ENCODE measurements around the gene PDIA4. TPM values are rescaled to one million over a fixed set of nuclear protein-coding genes. Genes with fewer than 3 reads are reported as not detected.
A peak's percentile ranks its signal among the peaks of the same experiment; 100 is the strongest.

Gene PDIA4, protein sequence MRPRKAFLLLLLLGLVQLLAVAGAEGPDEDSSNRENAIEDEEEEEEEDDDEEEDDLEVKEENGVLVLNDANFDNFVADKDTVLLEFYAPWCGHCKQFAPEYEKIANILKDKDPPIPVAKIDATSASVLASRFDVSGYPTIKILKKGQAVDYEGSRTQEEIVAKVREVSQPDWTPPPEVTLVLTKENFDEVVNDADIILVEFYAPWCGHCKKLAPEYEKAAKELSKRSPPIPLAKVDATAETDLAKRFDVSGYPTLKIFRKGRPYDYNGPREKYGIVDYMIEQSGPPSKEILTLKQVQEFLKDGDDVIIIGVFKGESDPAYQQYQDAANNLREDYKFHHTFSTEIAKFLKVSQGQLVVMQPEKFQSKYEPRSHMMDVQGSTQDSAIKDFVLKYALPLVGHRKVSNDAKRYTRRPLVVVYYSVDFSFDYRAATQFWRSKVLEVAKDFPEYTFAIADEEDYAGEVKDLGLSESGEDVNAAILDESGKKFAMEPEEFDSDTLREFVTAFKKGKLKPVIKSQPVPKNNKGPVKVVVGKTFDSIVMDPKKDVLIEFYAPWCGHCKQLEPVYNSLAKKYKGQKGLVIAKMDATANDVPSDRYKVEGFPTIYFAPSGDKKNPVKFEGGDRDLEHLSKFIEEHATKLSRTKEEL
- polyA plus RNA-seq = 10 to 100 TPM; 21.0 to 37.9 TPM

DNA sequence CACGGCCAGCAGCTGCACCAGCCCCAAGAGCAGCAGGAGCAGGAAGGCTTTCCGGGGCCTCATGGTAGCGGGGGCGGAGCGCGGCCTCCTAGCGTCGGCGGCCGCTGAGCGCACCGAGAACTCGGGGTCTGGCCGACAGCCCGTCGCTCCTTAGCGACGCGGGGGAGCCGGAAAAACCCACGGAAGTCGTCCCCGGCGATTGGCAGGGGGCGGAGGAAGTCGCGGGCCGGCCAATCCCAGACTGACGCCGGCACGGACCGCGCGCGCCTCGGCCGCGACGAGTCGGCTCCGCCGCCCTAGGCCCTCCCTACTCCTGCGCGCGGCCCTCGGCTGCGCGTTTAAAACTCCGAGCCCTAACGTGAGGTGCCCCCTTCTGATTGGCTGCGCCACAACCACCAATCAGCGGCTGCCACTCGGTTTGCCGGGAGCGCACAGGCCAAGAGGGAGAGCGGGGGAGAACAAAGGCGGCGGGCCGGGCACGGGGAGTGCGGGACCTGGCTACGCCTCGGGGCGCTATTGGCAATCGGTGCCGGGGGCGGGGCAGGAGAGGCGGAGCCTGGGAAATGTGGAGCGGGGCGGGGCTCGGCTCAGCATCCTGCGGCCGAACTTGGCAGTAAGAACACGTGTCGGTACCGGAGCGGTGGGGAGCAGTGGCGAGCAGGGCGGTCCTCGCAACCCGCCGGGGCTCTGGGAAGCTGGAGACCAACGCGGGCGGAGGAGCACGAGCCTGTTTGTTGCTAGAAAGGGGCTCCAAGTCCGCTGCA is at the start of gene PDIA4:
Gene PDIA4, minus strand, starts transcription at position 160 of the 764 bp plus-strand sequence. Its CDS starts 97 bp downstream, at position 63.
- Histone ChIP-seq H3K27ac (ENCODE audit: low read depth in 2 of 2, low read length in 1 of 2) (peak within 1 kb of the TSS; percentile 88 to 94), H3K4me3 (ENCODE audit: low read depth in 1 of 2, low read length in 2 of 2) (peak within 1 kb of the TSS; percentile 84 to 85), H3K4me1 (ENCODE audit: control insufficient read depth in 2 of 2, insufficient read depth in 2 of 2, low read length in 1 of 2) (no peaks in the 10 kb centered on the region), H3K36me3 (ENCODE audit: control insufficient read depth in 2 of 2, insufficient read depth in 2 of 2, low read length in 1 of 2) (no peaks in the 10 kb centered on the region), H3K9me3 (ENCODE audit: control insufficient read depth in 2 of 2, insufficient read depth in 1 of 2, low read depth in 1 of 2, low read length in 1 of 2) (no peaks in the 10 kb centered on the region), H3K27me3 (ENCODE audit: control insufficient read depth in 1 of 2, insufficient read depth in 2 of 2, low read length in 2 of 2) (no peaks in the 10 kb centered on the region)
- WGBS, 2 donors = 0 to 1% methylated on average over 87 of the region's 87 CpGs

GRCh38 chr7:149077594-149077993 is 49.3 kb upstream of the PDIA4 start:
- Histone ChIP-seq H3K27ac (ENCODE audit: low read depth in 2 of 2, low read length in 1 of 2) (no peak overlapping the region), H3K27me3 (ENCODE audit: control insufficient read depth in 1 of 2, insufficient read depth in 2 of 2, low read length in 2 of 2) (no peaks in the 10 kb centered on the region), H3K36me3 (ENCODE audit: control insufficient read depth in 2 of 2, insufficient read depth in 2 of 2, low read length in 1 of 2) (peaks cover 2 to 5% of the 10 kb centered on the region in 2 donors), H3K9me3 (ENCODE audit: control insufficient read depth in 2 of 2, insufficient read depth in 1 of 2, low read depth in 1 of 2, low read length in 1 of 2) (no peaks in the 10 kb centered on the region), H3K4me1 (ENCODE audit: control insufficient read depth in 2 of 2, insufficient read depth in 2 of 2, low read length in 1 of 2) (peaks cover 0 to 2% of the 10 kb centered on the region in 2 donors), H3K4me3 (ENCODE audit: low read depth in 1 of 2, low read length in 2 of 2) (no peak overlapping the region)
- 87 to 89% methylated on average over 9 of the region's 9 CpGs for WGBS, 2 donors

DNA sequence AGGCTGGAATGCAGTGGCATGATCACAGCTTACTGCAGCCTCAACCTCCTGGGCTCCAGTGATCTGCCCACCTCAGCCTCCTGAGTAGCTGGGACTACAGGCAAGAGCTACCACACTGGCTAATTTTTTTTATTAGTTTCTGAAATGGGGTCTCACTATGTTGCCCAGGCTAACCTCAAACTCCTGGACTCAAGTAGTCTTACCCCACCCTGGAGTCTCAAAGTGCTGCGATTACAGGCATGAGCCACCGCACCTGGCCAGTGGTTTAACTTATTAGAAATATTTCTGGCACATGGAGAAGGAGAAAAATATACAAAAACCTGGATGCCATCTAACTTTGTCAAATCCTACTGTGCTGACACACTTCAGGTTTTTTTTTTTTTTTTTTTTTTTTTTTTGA is 47.0 kb upstream of the PDIA4 start:
- Histone ChIP-seq H3K27me3 (ENCODE audit: control insufficient read depth in 1 of 2, insufficient read depth in 2 of 2, low read length in 2 of 2) (no peaks in the 10 kb centered on the region), H3K36me3 (ENCODE audit: control insufficient read depth in 2 of 2, insufficient read depth in 2 of 2, low read length in 1 of 2) (peaks cover 12 to 23% of the 10 kb centered on the region in 2 donors), H3K4me1 (ENCODE audit: control insufficient read depth in 2 of 2, insufficient read depth in 2 of 2, low read length in 1 of 2) (peaks cover 0 to 4% of the 10 kb centered on the region in 2 donors), H3K4me3 (ENCODE audit: low read depth in 1 of 2, low read length in 2 of 2) (no peak overlapping the region), H3K9me3 (ENCODE audit: control insufficient read depth in 2 of 2, insufficient read depth in 1 of 2, low read depth in 1 of 2, low read length in 1 of 2) (no peaks in the 10 kb centered on the region), H3K27ac (ENCODE audit: low read depth in 2 of 2, low read length in 1 of 2) (peak overlapping the region in 1 of 2 donors; percentile 58)
- 83 to 100% methylated on average over 2 of the region's 2 CpGs for WGBS, 2 donors

DNA sequence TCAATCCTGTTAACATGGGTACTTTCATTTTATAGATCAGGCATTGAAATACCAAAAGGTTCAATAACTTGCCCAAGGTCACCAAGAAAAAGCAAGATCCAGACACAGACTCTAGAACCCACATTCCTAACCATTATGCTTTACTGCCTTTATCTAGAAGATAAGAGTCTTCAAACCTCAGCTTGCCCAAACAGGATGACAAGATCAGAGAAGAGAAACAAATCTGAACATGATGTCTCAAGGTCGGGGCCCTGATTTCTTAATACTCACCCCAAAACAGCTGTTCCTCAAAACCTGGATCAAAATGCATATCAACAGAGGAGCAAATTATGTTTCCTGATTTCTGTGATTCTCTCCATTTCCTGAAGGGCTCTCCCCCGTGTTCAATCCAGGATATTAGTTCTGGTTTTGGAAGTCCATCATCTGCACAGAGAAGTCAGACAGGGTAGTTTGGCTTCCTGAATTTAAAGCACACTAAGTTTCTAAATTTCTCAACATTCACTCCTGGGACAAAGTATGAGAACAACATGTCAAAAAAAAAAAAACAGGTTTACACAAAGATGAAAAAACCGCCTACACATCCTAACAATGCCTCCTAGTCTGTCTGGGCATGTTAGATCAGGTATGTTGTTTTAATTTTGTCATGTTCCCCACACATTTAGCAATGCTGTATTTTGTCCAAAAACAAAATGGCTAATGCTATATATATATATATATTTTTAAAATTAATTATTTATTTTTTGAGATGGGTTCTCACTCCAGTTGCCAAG is 46.0 kb upstream of the PDIA4 start:
- no peak overlapping the region for H3K4me3 ChIP-seq (ENCODE audit: low read depth in 1 of 2, low read length in 2 of 2)
- peaks cover 10 to 28% of the 10 kb centered on the region in 2 donors for H3K36me3 ChIP-seq (ENCODE audit: control insufficient read depth in 2 of 2, insufficient read depth in 2 of 2, low read length in 1 of 2)
- WGBS, 2 donors = 49 to 63% methylated on average over 3 of the region's 3 CpGs
- H3K4me1 ChIP-seq (ENCODE audit: control insufficient read depth in 2 of 2, insufficient read depth in 2 of 2, low read length in 1 of 2) = peaks cover 0 to 4% of the 10 kb centered on the region in 2 donors
- H3K27me3 ChIP-seq (ENCODE audit: control insufficient read depth in 1 of 2, insufficient read depth in 2 of 2, low read length in 2 of 2) = no peaks in the 10 kb centered on the region
- no peaks in the 10 kb centered on the region for H3K9me3 ChIP-seq (ENCODE audit: control insufficient read depth in 2 of 2, insufficient read depth in 1 of 2, low read depth in 1 of 2, low read length in 1 of 2)
- H3K27ac ChIP-seq (ENCODE audit: low read depth in 2 of 2, low read length in 1 of 2) = peak overlapping the region; percentile 44 to 64

GRCh38 chr7:149072438-149072775 is 44.1 kb upstream of the PDIA4 start:
- H3K9me3 ChIP-seq (ENCODE audit: control insufficient read depth in 2 of 2, insufficient read depth in 1 of 2, low read depth in 1 of 2, low read length in 1 of 2) = no peaks in the 10 kb centered on the region
- no peak overlapping the region for H3K27ac ChIP-seq (ENCODE audit: low read depth in 2 of 2, low read length in 1 of 2)
- H3K4me1 ChIP-seq (ENCODE audit: control insufficient read depth in 2 of 2, insufficient read depth in 2 of 2, low read length in 1 of 2) = peaks cover 0 to 4% of the 10 kb centered on the region in 2 donors
- no peaks in the 10 kb centered on the region for H3K27me3 ChIP-seq (ENCODE audit: control insufficient read depth in 1 of 2, insufficient read depth in 2 of 2, low read length in 2 of 2)
- 91 to 92% methylated on average over 4 of the region's 4 CpGs for WGBS, 2 donors
- peaks cover 10 to 28% of the 10 kb centered on the region in 2 donors for H3K36me3 ChIP-seq (ENCODE audit: control insufficient read depth in 2 of 2, insufficient read depth in 2 of 2, low read length in 1 of 2)
- H3K4me3 ChIP-seq (ENCODE audit: low read depth in 1 of 2, low read length in 2 of 2) = no peak overlapping the region

GRCh38 chr7:149071641-149072437 is 43.5 kb upstream of the PDIA4 start:
- Histone ChIP-seq H3K27ac (ENCODE audit: low read depth in 2 of 2, low read length in 1 of 2) (no peak overlapping the region), H3K36me3 (ENCODE audit: control insufficient read depth in 2 of 2, insufficient read depth in 2 of 2, low read length in 1 of 2) (peaks cover 10 to 28% of the 10 kb centered on the region in 2 donors), H3K27me3 (ENCODE audit: control insufficient read depth in 1 of 2, insufficient read depth in 2 of 2, low read length in 2 of 2) (no peaks in the 10 kb centered on the region), H3K4me1 (ENCODE audit: control insufficient read depth in 2 of 2, insufficient read depth in 2 of 2, low read length in 1 of 2) (peaks cover 0 to 4% of the 10 kb centered on the region in 2 donors), H3K4me3 (ENCODE audit: low read depth in 1 of 2, low read length in 2 of 2) (no peak overlapping the region), H3K9me3 (ENCODE audit: control insufficient read depth in 2 of 2, insufficient read depth in 1 of 2, low read depth in 1 of 2, low read length in 1 of 2) (no peaks in the 10 kb centered on the region)
- 77 to 82% methylated on average over 41 to 46 of the region's 46 CpGs for WGBS, 2 donors

DNA sequence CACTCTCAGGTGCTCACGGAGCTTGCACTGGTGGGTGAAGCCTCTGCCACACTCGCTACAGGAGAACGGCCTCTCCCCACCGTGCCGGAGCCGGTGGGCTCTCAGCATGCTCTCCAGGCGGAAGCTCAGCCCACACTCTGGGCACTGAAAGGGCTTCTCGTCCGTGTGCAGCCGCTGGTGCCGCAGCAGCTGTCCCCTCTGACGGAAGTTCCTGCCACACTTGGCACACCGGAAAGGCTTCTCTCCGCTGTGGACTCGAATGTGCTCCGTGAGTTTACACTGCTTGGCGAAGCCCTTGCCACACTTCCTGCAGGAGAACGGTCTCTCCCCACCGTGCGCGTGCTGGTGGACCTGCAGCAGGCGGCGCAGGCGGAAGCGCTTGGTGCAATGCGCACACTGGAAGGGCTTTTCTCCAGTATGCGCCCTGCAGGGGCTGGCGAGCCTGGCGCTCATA is 42.9 kb upstream of the PDIA4 start:
- Histone ChIP-seq H3K4me3 (ENCODE audit: low read depth in 1 of 2, low read length in 2 of 2) (no peak overlapping the region), H3K36me3 (ENCODE audit: control insufficient read depth in 2 of 2, insufficient read depth in 2 of 2, low read length in 1 of 2) (peaks cover 10 to 28% of the 10 kb centered on the region in 2 donors), H3K27ac (ENCODE audit: low read depth in 2 of 2, low read length in 1 of 2) (no peak overlapping the region), H3K27me3 (ENCODE audit: control insufficient read depth in 1 of 2, insufficient read depth in 2 of 2, low read length in 2 of 2) (no peaks in the 10 kb centered on the region), H3K4me1 (ENCODE audit: control insufficient read depth in 2 of 2, insufficient read depth in 2 of 2, low read length in 1 of 2) (peaks cover 0 to 4% of the 10 kb centered on the region in 2 donors), H3K9me3 (ENCODE audit: control insufficient read depth in 2 of 2, insufficient read depth in 1 of 2, low read depth in 1 of 2, low read length in 1 of 2) (no peaks in the 10 kb centered on the region)
- 95 to 97% methylated on average over 29 of the region's 29 CpGs for WGBS, 2 donors

- no peak overlapping the region for H3K27ac ChIP-seq (ENCODE audit: low read depth in 2 of 2, low read length in 1 of 2)
- H3K36me3 ChIP-seq (ENCODE audit: control insufficient read depth in 2 of 2, insufficient read depth in 2 of 2, low read length in 1 of 2) = peaks cover 10 to 28% of the 10 kb centered on the region in 2 donors
- no peak overlapping the region for H3K4me3 ChIP-seq (ENCODE audit: low read depth in 1 of 2, low read length in 2 of 2)
- WGBS, 2 donors = 91 to 92% methylated on average over 31 of the region's 31 CpGs
- H3K4me1 ChIP-seq (ENCODE audit: control insufficient read depth in 2 of 2, insufficient read depth in 2 of 2, low read length in 1 of 2) = peaks cover 0 to 4% of the 10 kb centered on the region in 2 donors
- no peaks in the 10 kb centered on the region for H3K9me3 ChIP-seq (ENCODE audit: control insufficient read depth in 2 of 2, insufficient read depth in 1 of 2, low read depth in 1 of 2, low read length in 1 of 2)
- H3K27me3 ChIP-seq (ENCODE audit: control insufficient read depth in 1 of 2, insufficient read depth in 2 of 2, low read length in 2 of 2) = no peaks in the 10 kb centered on the region
These were observed 42.2 kb upstream of the PDIA4 start for GRCh38 chr7:149070372-149071125.
